AG04450 (cell line): ENCODE measurements around the gene B4GALNT3. TPM values are rescaled to one million over a fixed set of nuclear protein-coding genes. Genes with fewer than 3 reads are reported as not detected.

Experiments used
- CTCF ChIA-PET: fragments of 300-600, 350-600 bp; formaldehyde crosslinking; extraction: SDS; loops from one replicate; lab custom pipeline; 2022; ENCODE audit warnings: antibody characterized with exemption, inconsistent platforms; lab: Charles Lee
- POLR2A ChIA-PET: fragments of 350-600 bp; formaldehyde crosslinking; extraction: SDS; loops from one replicate; lab custom pipeline; 2021; ENCODE audit warnings: antibody characterized with exemption, inconsistent platforms; lab: Yijun Ruan, JAX
- DNase-seq: peaks from one replicate; pipeline ENCODE4 v3.0.0-alpha.2; 2011; ENCODE audit warnings: low read depth, low spot score
- H3K27ac ChIP-seq: one replicate; pipeline ENCODE4 v1.5.1; 2012; ENCODE audit warnings: low read depth, low read length, control low read depth
- H3K27me3 ChIP-seq: one replicate; pipeline ENCODE4 v1.6.0; 2012; ENCODE audit warnings: low read length; ENCODE audit not compliant: control insufficient read depth, insufficient read depth
- H3K4me3 ChIP-seq: 2 replicates; pipeline ENCODE4 v1.5.1; 2011; ENCODE audit warnings: mild to moderate bottlenecking, low read depth, low read length, control low read depth
- H3K9me3 ChIP-seq: 2 replicates; pipeline ENCODE4 v1.5.1; 2012; ENCODE audit warnings: low read length; ENCODE audit not compliant: control insufficient read depth, insufficient read depth
- CTCF ChIP-seq: IDR thresholded peaks from 2 replicates; pipeline ENCODE4 v1.5.1; 2011; ENCODE audit warnings: low read depth, low read length, control low read depth, inconsistent platforms
- polyA plus RNA-seq: library from polyadenylated mRNA; depleted of rRNA; stranded (reverse); fragments of >200 nt; gene quantifications from 2 replicates; pipeline ENCODE4 v1.2.3, GENCODE V29; 2011

Gene B4GALNT3
- polyA plus RNA-seq, 1 experiment = not detected

GRCh38 chr12:597926-598568 lies 138.3 kb downstream of the B4GALNT3 start:
- CTCF ChIA-PET = interaction anchor here (1.0 to 1.4 kb wide), 2 partner anchors 22 to 153 kb away, joined by 3 read pairs; no protein-coding TSS in a partner anchor
- no peak for TF ChIP-seq CTCF
- Histone ChIP-seq H3K27me3 (peaks cover 29% of the 10 kb centered on the region), H3K27ac (no peak overlapping the region), H3K4me3 (no peak overlapping the region), H3K9me3 (no peaks in the 10 kb centered on the region)
- no peak for DNase-seq
- POLR2A ChIA-PET = interaction anchor here (0.6 kb wide), 1 partner anchor 12 kb away, joined by 3 read pairs; no protein-coding TSS in a partner anchor

DNA sequence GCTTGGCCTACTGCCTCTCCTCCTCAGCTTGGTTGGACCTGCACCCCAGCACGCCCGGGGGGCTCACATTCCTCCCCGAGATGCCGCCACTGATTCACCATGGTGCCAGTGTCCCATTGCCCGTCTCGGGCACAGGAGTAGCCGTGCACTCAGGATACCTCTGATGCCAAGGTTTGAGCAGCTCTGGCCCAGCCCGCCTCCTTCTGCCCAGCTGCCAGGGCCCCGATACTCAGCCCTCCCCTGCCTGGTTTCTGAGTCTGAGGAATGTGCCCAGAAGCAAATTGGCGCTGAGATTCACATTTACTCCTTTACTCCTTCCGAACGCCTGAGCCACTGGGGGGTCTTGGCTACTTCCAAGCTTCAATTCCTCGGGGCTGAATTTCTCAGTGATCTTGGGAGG lies 140.0 kb downstream of the B4GALNT3 start:
- POLR2A ChIA-PET = no interaction called here

DNA sequence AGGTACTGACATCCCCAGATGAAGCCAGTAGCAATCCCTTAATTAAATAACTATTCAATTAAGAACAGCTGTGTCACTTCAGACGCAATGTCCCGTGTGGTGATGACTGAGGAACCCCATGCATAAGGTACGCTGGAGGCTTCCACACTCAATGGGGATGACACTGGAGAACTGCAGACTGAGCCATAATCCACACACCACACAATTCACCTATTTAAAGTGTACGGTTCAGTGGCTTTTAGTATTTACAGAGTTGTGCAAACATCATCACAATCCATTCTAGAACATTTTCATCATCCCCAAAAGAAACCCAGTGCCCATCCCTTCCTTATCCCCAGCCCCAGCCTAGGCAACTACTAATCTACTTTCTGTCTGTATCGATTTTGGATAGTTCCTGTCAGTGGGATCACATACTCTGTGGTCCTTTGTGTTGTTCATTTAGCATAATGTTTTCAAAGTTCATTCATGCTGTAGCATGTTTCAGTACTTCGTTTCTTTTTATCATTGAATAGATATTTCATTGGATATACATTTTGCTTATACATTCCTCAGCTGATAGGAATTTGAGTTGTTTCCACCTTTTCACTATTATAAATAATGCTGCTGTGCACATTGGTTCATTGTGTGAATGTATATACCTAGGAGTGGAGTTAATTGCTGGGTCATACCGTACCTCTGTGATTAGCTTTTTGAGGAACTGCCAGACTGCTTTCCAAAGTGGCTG lies 142.4 kb downstream of the B4GALNT3 start:
- no peaks in the 10 kb centered on the region for H3K9me3 ChIP-seq
- no peak for DNase-seq
- no peak for TF ChIP-seq CTCF
- no peak overlapping the region for H3K27ac ChIP-seq
- peaks cover 16% of the 10 kb centered on the region for H3K27me3 ChIP-seq
- POLR2A ChIA-PET = no interaction called here
- CTCF ChIA-PET = no interaction called here
- H3K4me3 ChIP-seq = no peak overlapping the region

More for the DNA sequence above, 140.0 kb downstream of the B4GALNT3 start:
- DNase-seq = no peak
- CTCF ChIA-PET = interaction anchor here (1.0 kb wide), 1 partner anchor 24 kb away, joined by 4 read pairs; no protein-coding TSS in a partner anchor
- no peak for TF ChIP-seq CTCF
- H3K27me3 ChIP-seq = peaks cover 24% of the 10 kb centered on the region
- H3K27ac ChIP-seq = no peak overlapping the region
- no peaks in the 10 kb centered on the region for H3K9me3 ChIP-seq
- H3K4me3 ChIP-seq = no peak overlapping the region

DNA sequence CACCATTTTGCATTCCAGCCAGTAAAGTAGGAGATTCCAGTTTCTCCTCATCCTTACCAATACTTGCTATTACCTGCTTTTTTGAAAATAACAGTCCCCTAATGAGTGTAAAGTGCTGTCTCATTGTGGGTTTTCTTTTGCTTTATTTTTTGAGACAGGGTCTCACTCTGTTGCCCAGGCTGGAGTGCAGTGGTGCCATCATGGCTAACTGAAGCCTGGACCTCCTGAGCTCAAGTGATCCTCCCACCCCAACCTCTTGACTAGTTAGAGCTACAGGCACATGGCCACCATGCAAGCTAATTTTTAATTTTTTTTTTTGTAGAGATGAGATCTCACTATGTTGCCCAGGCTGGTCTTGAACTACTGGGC lies 142.9 kb downstream of the B4GALNT3 start:
- no peaks in the 10 kb centered on the region for H3K9me3 ChIP-seq
- H3K27me3 ChIP-seq = peaks cover 11% of the 10 kb centered on the region
- no peak overlapping the region for H3K27ac ChIP-seq
- TF ChIP-seq CTCF = no peak
- no peak overlapping the region for H3K4me3 ChIP-seq
- DNase-seq = no peak
- CTCF ChIA-PET = no interaction called here
- POLR2A ChIA-PET = no interaction called here

- no peak for DNase-seq
- ChIA-PET CTCF (no interaction called here), POLR2A (no interaction called here)
- Histone ChIP-seq H3K27me3 (peaks cover 3% of the 10 kb centered on the region), H3K27ac (no peak overlapping the region), H3K4me3 (no peak overlapping the region), H3K9me3 (no peaks in the 10 kb centered on the region)
- no peak for TF ChIP-seq CTCF
These were observed 145.2 kb downstream of the B4GALNT3 start for GRCh38 chr12:604956-605355.
